Measurements from ENCODE around the gene TMEM31. TPM values are rescaled to one million over a fixed set of nuclear protein-coding genes. Genes with fewer than 3 reads are reported as not detected.

Gene TMEM31
- total and polyA plus RNA-seq, 2 donors (not counting 1 experiment from before 2014, with no cell fraction given) = 0.25 TPM; not detected in 1

DNA sequence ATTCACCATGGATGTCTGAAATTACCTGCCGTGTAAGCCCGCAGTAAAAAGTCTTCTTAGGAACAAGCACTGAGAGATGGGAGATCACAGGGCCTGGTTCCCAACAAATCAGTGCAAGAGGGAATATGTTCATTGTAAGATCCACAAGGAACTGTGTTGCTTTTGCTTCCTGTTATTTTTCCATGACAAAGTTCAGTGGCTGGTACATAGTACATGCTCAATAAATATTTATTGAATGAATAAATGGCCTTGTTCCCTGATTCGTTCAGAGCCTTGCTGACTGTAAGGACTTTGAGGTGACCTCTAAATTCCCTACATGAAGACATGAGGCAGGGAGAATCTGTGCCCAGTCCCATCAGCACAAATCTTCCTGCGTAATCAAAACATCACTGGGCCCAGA is 7.4 kb downstream of the TMEM31 start:
- no peak for TF ChIP-seq EZH2 (IDR thresholded peaks at IDR 0.05; ENCODE audit: borderline replicate concordance, insufficient read depth, low read depth, low read length, poor library complexity, severe bottlenecking)
- TF ChIP-seq, protein P1, sequence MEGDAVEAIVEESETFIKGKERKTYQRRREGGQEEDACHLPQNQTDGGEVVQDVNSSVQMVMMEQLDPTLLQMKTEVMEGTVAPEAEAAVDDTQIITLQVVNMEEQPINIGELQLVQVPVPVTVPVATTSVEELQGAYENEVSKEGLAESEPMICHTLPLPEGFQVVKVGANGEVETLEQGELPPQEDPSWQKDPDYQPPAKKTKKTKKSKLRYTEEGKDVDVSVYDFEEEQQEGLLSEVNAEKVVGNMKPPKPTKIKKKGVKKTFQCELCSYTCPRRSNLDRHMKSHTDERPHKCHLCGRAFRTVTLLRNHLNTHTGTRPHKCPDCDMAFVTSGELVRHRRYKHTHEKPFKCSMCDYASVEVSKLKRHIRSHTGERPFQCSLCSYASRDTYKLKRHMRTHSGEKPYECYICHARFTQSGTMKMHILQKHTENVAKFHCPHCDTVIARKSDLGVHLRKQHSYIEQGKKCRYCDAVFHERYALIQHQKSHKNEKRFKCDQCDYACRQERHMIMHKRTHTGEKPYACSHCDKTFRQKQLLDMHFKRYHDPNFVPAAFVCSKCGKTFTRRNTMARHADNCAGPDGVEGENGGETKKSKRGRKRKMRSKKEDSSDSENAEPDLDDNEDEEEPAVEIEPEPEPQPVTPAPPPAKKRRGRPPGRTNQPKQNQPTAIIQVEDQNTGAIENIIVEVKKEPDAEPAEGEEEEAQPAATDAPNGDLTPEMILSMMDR (IDR thresholded peaks at IDR 0.05) = no peak
- CTCF ChIA-PET = no interaction called here
- H3K4me1 Mint-ChIP-seq = no peaks in the 10 kb centered on the region
- Histone ChIP-seq H3K4me1 (ENCODE audit: control insufficient read depth in 2 of 2, insufficient read depth in 2 of 2, low read length in 2 of 2) (no peaks in the 10 kb centered on the region), H3K9ac (ENCODE audit: low read length) (no peak overlapping the region), H3K36me3 (replicated peaks in 1 of 2; ENCODE audit: control extremely low read depth in 1 of 2, control insufficient read depth in 1 of 2, extremely low read depth in 1 of 2, insufficient read depth in 2 of 2, low read length in 1 of 2) (no peaks in the 10 kb centered on the region), H2AFZ (ENCODE audit: insufficient read depth, low read depth, low read length, poor library complexity, severe bottlenecking) (no peak overlapping the region), H3K27ac (ENCODE audit: low read length in 2 of 2) (no peak overlapping the region), H3K9me3 (ENCODE audit: control extremely low read depth in 1 of 3, control insufficient read depth in 2 of 3, insufficient read depth in 1 of 3, low read length in 2 of 3) (no peaks in the 10 kb centered on the region), H4K20me1 (ENCODE audit: control insufficient read depth, insufficient read depth, low read length, poor library complexity, severe bottlenecking) (no peaks in the 10 kb centered on the region), H3K4me3 (ENCODE audit: control extremely low read depth in 1 of 5, extremely low read depth in 1 of 5, insufficient read depth in 1 of 5, low read depth in 2 of 5, low read length in 4 of 5) (no peak overlapping the region), H3K79me2 (ENCODE audit: control insufficient read depth, insufficient read depth, low read length) (no peaks in the 10 kb centered on the region), H3K27me3 (replicated peaks in 1 of 4; ENCODE audit: control extremely low read depth in 1 of 4, control insufficient read depth in 3 of 4, insufficient read depth in 4 of 4, low read length in 3 of 4) (no peaks in the 10 kb centered on the region), H3K4me2 (replicated peaks; ENCODE audit: low read depth, low read length, poor library complexity, severe bottlenecking) (no peak overlapping the region)
- no peak overlapping the region for H3K27ac Mint-ChIP-seq
- POLR2A ChIA-PET = no interaction called here
- H3K27me3 Mint-ChIP-seq = no peaks in the 10 kb centered on the region
- H3K9me3 Mint-ChIP-seq (ENCODE audit: insufficient read depth) = no peaks in the 10 kb centered on the region
- no CpG with 5 or more reads among the region's 4 CpGs for WGBS (ENCODE audit: insufficient coverage)
- no peak overlapping the region for H3K4me3 Mint-ChIP-seq
- ATAC-seq (ENCODE audit: low read depth) = no peak
- no peak for DNase-seq
- intact Hi-C loops (cut with micrococcal nuclease) = no loop called here

- WGBS (ENCODE audit: insufficient coverage) = 100% methylated on average over 2 of the region's 3 CpGs
- H3K9me3 ChIP-seq (ENCODE audit: control extremely low read depth in 1 of 3, control insufficient read depth in 2 of 3, insufficient read depth in 1 of 3, low read length in 2 of 3) = no peaks in the 10 kb centered on the region
- POLR2A ChIA-PET = no interaction called here
- H2AFZ ChIP-seq (ENCODE audit: insufficient read depth, low read depth, low read length, poor library complexity, severe bottlenecking) = no peak overlapping the region
- DNase-seq = no peak
- H3K27ac Mint-ChIP-seq = no peak overlapping the region
- H4K20me1 ChIP-seq (ENCODE audit: control insufficient read depth, insufficient read depth, low read length, poor library complexity, severe bottlenecking) = no peaks in the 10 kb centered on the region
- no peaks in the 10 kb centered on the region for H3K9me3 Mint-ChIP-seq (ENCODE audit: insufficient read depth)
- no peaks in the 10 kb centered on the region for H3K4me1 Mint-ChIP-seq
- H3K4me1 ChIP-seq (ENCODE audit: control insufficient read depth in 2 of 2, insufficient read depth in 2 of 2, low read length in 2 of 2) = no peaks in the 10 kb centered on the region
- no peak overlapping the region for H3K27ac ChIP-seq (ENCODE audit: low read length in 2 of 2)
- H3K4me2 ChIP-seq (replicated peaks; ENCODE audit: low read depth, low read length, poor library complexity, severe bottlenecking) = no peak overlapping the region
- no peaks in the 10 kb centered on the region for H3K27me3 ChIP-seq (replicated peaks in 1 of 4; ENCODE audit: control extremely low read depth in 1 of 4, control insufficient read depth in 3 of 4, insufficient read depth in 4 of 4, low read length in 3 of 4)
- TF ChIP-seq EZH2 (IDR thresholded peaks at IDR 0.05; ENCODE audit: borderline replicate concordance, insufficient read depth, low read depth, low read length, poor library complexity, severe bottlenecking) = no peak
- TF ChIP-seq, protein P1 (IDR thresholded peaks at IDR 0.05) = no peak
- no peak overlapping the region for H3K4me3 Mint-ChIP-seq
- CTCF ChIA-PET = no interaction called here
- H3K36me3 ChIP-seq (replicated peaks in 1 of 2; ENCODE audit: control extremely low read depth in 1 of 2, control insufficient read depth in 1 of 2, extremely low read depth in 1 of 2, insufficient read depth in 2 of 2, low read length in 1 of 2) = no peaks in the 10 kb centered on the region
- H3K4me3 ChIP-seq (ENCODE audit: control extremely low read depth in 1 of 5, extremely low read depth in 1 of 5, insufficient read depth in 1 of 5, low read depth in 2 of 5, low read length in 4 of 5) = no peak overlapping the region
- no peaks in the 10 kb centered on the region for H3K27me3 Mint-ChIP-seq
- H3K79me2 ChIP-seq (ENCODE audit: control insufficient read depth, insufficient read depth, low read length) = no peaks in the 10 kb centered on the region
- no peak for ATAC-seq (ENCODE audit: low read depth)
- no peak overlapping the region for H3K9ac ChIP-seq (ENCODE audit: low read length)
- intact Hi-C loops (cut with micrococcal nuclease) = no loop called here
Measured at GRCh38 chrX:103722505-103722904, 11.8 kb downstream of the TMEM31 start.

Data from B cell (primary cell).